Measurements from ENCODE around the gene CERCAM. TPM values are rescaled to one million over a fixed set of nuclear protein-coding genes. Genes with fewer than 3 reads are reported as not detected.

CERCAM gene
- total and polyA plus RNA-seq, 2 of the 13 experiments (the other 11 are each of a cell fraction or from before 2014, with no cell fraction given) = 9.0 to 17.1 TPM

DNA sequence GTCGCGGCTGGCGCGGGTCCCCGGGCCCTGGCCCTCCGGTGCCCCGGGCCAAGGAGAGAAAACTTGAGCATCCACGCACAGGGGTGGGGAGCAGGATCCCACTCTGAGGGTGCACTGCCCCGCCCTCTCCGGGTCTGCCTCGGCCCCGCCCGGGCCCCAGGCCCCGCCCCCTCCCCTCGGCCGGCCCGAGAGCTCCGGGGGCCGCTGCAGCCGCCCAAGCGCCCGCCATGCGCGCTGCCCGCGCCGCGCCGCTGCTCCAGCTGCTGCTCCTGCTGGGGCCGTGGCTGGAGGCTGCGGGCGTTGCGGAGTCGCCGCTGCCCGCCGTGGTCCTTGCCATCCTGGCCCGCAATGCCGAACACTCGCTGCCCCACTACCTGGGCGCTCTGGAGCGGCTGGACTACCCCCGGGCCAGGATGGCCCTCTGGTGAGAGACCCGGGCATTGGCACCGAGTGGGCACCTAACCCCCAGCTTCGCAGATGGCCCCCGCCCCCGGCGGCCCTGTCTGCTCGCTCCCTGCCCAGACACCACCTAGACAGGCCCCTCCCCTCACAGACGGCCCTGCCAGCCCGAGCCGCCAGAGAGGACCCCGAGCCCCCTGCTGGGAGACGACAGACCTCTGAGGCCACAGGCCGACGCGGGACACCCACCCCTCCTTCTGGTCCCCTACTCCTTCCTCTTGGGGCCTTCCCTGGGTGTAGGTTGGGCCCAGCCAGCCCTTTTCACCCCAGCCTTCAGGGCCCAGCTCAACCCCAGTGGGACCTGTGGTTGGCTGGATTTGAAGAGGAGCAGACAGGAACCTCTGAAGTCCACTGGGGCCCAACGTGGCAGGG, at the start of gene CERCAM (continued):
- TF ChIP-seq KMT2A (CRISPR knock-in tag; IDR thresholded peaks at IDR 0.05) (no peak), ZC3H13 (CRISPR knock-in tag; IDR thresholded peaks at IDR 0.05) (no peak; the same call in 1 of the 2 replicates), BHLHE40 (IDR thresholded peaks at IDR 0.05; ENCODE audit: low read length) (no peak), ZNF17 (CRISPR knock-in tag; IDR thresholded peaks at IDR 0.05) (no peak), NFIB (CRISPR knock-in tag; IDR thresholded peaks at IDR 0.05; ENCODE audit: borderline replicate concordance) (no peak), KDM2A (CRISPR knock-in tag; IDR thresholded peaks at IDR 0.05; ENCODE audit: borderline replicate concordance, low read depth) (peak; percentile 49; the same call in 1 of the 2 replicates), GABPB1 (CRISPR knock-in tag; IDR thresholded peaks at IDR 0.05) (peak; percentile 35; the same call in 1 of the 2 replicates), GZF1 (CRISPR knock-in tag; IDR thresholded peaks at IDR 0.05) (no peak), CCAR2 (optimal IDR thresholded peaks at IDR 0.05; ENCODE audit: low read depth, low read length) (no peak), ZNF7 (CRISPR knock-in tag; IDR thresholded peaks at IDR 0.05) (no peak), ZNF333 (CRISPR knock-in tag; IDR thresholded peaks at IDR 0.05; ENCODE audit: borderline replicate concordance) (0 out of 2 replicates have a peak, but pooled peaks have one; percentile 58), TBX3 (IDR thresholded peaks at IDR 0.05; ENCODE audit: borderline replicate concordance) (no peak), SRSF1 (optimal IDR thresholded peaks at IDR 0.05; ENCODE audit: low read depth, low read length) (no peak), MXD3 (CRISPR knock-in tag; IDR thresholded peaks at IDR 0.05) (no peak), ADNP (CRISPR knock-in tag; IDR thresholded peaks at IDR 0.05) (no peak)
- TF ChIP-seq, protein P1, sequence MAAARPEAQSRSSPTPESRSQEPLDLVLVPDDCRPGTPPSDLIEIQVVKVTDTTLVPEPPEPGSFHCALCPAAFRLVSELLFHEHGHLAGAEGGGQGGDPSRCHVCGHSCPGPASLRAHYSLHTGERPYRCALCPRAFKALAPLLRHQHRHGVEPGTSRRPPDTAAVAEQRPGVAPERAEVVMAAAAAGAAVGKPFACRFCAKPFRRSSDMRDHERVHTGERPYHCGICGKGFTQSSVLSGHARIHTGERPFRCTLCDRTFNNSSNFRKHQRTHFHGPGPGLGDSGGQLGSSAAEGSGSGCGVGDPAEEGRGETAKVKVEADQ (CRISPR knock-in tag; IDR thresholded peaks at IDR 0.05; ENCODE audit: borderline replicate concordance) = no peak
- TF ChIP-seq, protein P2, sequence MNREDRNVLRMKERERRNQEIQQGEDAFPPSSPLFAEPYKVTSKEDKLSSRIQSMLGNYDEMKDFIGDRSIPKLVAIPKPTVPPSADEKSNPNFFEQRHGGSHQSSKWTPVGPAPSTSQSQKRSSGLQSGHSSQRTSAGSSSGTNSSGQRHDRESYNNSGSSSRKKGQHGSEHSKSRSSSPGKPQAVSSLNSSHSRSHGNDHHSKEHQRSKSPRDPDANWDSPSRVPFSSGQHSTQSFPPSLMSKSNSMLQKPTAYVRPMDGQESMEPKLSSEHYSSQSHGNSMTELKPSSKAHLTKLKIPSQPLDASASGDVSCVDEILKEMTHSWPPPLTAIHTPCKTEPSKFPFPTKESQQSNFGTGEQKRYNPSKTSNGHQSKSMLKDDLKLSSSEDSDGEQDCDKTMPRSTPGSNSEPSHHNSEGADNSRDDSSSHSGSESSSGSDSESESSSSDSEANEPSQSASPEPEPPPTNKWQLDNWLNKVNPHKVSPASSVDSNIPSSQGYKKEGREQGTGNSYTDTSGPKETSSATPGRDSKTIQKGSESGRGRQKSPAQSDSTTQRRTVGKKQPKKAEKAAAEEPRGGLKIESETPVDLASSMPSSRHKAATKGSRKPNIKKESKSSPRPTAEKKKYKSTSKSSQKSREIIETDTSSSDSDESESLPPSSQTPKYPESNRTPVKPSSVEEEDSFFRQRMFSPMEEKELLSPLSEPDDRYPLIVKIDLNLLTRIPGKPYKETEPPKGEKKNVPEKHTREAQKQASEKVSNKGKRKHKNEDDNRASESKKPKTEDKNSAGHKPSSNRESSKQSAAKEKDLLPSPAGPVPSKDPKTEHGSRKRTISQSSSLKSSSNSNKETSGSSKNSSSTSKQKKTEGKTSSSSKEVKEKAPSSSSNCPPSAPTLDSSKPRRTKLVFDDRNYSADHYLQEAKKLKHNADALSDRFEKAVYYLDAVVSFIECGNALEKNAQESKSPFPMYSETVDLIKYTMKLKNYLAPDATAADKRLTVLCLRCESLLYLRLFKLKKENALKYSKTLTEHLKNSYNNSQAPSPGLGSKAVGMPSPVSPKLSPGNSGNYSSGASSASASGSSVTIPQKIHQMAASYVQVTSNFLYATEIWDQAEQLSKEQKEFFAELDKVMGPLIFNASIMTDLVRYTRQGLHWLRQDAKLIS (CRISPR knock-in tag; IDR thresholded peaks at IDR 0.05) = no peak
- TF ChIP-seq, protein P3, sequence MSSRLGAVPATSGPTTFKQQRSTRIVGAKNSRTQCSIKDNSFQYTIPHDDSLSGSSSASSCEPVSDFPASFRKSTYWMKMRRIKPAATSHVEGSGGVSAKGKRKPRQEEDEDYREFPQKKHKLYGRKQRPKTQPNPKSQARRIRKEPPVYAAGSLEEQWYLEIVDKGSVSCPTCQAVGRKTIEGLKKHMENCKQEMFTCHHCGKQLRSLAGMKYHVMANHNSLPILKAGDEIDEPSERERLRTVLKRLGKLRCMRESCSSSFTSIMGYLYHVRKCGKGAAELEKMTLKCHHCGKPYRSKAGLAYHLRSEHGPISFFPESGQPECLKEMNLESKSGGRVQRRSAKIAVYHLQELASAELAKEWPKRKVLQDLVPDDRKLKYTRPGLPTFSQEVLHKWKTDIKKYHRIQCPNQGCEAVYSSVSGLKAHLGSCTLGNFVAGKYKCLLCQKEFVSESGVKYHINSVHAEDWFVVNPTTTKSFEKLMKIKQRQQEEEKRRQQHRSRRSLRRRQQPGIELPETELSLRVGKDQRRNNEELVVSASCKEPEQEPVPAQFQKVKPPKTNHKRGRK (CRISPR knock-in tag; IDR thresholded peaks at IDR 0.05) = no peak
- TF ChIP-seq, protein P4, sequence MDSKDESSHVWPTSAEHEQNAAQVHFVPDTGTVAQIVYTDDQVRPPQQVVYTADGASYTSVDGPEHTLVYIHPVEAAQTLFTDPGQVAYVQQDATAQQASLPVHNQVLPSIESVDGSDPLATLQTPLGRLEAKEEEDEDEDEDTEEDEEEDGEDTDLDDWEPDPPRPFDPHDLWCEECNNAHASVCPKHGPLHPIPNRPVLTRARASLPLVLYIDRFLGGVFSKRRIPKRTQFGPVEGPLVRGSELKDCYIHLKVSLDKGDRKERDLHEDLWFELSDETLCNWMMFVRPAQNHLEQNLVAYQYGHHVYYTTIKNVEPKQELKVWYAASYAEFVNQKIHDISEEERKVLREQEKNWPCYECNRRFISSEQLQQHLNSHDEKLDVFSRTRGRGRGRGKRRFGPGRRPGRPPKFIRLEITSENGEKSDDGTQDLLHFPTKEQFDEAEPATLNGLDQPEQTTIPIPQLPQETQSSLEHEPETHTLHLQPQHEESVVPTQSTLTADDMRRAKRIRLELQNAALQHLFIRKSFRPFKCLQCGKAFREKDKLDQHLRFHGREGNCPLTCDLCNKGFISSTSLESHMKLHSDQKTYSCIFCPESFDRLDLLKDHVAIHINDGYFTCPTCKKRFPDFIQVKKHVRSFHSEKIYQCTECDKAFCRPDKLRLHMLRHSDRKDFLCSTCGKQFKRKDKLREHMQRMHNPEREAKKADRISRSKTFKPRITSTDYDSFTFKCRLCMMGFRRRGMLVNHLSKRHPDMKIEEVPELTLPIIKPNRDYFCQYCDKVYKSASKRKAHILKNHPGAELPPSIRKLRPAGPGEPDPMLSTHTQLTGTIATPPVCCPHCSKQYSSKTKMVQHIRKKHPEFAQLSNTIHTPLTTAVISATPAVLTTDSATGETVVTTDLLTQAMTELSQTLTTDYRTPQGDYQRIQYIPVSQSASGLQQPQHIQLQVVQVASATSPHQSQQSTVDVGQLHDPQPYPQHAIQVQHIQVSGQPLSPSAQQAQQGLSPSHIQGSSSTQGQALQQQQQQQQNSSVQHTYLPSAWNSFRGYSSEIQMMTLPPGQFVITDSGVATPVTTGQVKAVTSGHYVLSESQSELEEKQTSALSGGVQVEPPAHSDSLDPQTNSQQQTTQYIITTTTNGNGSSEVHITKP (CRISPR knock-in tag; IDR thresholded peaks at IDR 0.05; ENCODE audit: low read depth) = no peak

All from HepG2 (cell line).